Urinary bladder (tissue), 4 donors: ENCODE data around the gene TNIP1. TPM values are rescaled to one million over a fixed set of nuclear protein-coding genes. Genes with fewer than 3 reads are reported as not detected.
A peak's percentile ranks its signal among the peaks of the same experiment; 100 is the strongest.

Experiments used
- DNase-seq: peaks from one replicate; pipeline ENCODE4 v3.0.0-alpha.2; 2015; ENCODE audit errors: extremely low spot score
- H3K27ac ChIP-seq: one replicate; pipeline ENCODE4 v1.5.1; 2013; ENCODE audit warnings: low read depth, mild to moderate bottlenecking, moderate library complexity
- H3K36me3 ChIP-seq: one replicate; pipeline ENCODE4 v1.6.1; 2013; ENCODE audit warnings: mild to moderate bottlenecking, moderate library complexity; ENCODE audit not compliant: insufficient read depth
- H3K4me1 ChIP-seq: one replicate; pipeline ENCODE4 v1.6.1; 2013; ENCODE audit warnings: mild to moderate bottlenecking, moderate library complexity; ENCODE audit not compliant: insufficient read depth
- H3K4me3 ChIP-seq: one replicate; pipeline ENCODE4 v1.5.1; 2013; ENCODE audit warnings: low read depth, low read length
- WGBS: extraction: QIAGEN DNeasy Blood & Tissue Kit; methylation state at CpG from one replicate; pipeline ENCODE4 v1.1.7; 2013; 5-methylcytosine and 5-hydroxymethylcytosine counted together
- polyA plus RNA-seq: library from polyadenylated mRNA; stranded (reverse); fragments of 200-250 nt; gene quantifications from one replicate; pipeline ENCODE4 v1.2.3, GENCODE V29; 2013
- total RNA-seq: library from RNA; depleted of rRNA; stranded (reverse); fragments of >200 nt; gene quantifications from one replicate; pipeline ENCODE4 v1.2.3, GENCODE V29; 2014
- donor health status: healthy with polysubstance abuse.
- donor health status: healthy.

The TNIP1 gene
- total and polyA plus RNA-seq, 2 donors, result 32.4 to 69.3 TPM

DNA sequence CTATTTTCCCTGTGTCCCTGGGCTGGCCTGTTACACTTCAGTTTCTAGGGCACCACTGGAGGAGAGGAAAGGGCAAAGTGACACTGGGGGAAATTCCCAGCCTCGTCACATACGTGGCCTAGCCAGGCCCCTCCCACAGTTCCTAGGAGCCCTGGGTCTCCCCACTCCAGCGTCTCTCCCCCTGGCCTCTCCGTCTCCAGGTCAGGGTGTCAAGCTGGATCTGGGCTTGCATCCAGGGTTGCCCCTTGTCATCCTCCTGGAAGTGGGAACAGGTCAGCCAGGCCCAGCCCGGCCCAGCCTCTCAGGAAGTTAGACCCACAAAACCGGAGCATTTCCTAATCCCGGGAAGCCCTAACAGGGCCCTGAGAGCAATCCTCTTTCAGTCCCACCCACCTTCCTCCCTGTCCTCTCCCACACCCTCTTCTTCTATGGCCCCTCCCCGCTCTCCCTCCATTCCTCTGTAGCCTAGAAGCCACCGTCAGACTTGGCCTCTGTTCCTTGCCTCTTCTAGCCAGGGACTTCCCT is 4.7 kb upstream of the TNIP1 start:
- no peak for DNase-seq
- Histone ChIP-seq H3K4me3 (no peak overlapping the region), H3K36me3 (no peaks in the 10 kb centered on the region), H3K4me1 (no peaks in the 10 kb centered on the region), H3K27ac (no peak overlapping the region)
- WGBS, result 31% methylated on average over 9 of the region's 9 CpGs

DNA sequence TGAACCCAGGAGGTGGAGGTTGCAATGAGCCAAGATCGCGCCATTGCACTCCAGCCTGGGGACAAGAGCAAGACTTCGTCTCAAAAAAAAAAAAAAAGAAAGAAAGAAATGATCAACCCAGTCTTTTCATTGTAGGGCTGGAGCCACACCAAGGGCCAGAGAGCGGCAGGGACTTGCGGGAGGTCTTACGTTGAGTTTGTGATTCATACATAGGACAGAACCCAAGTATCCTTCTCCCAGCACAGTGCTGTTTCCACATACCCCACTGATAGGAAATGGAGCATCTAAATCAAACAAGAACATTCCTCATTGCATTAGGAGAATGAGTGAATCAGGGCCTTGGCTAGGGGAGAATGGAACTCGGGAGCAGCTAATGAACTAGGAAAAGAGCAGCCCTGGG is 3.5 kb upstream of the TNIP1 start:
- H3K4me1 ChIP-seq, result no peaks in the 10 kb centered on the region
- no peak for DNase-seq
- H3K27ac ChIP-seq, result no peak overlapping the region
- H3K4me3 ChIP-seq, result no peak overlapping the region
- H3K36me3 ChIP-seq, result no peaks in the 10 kb centered on the region
- WGBS, result 97% methylated on average over 7 of the region's 7 CpGs

DNA sequence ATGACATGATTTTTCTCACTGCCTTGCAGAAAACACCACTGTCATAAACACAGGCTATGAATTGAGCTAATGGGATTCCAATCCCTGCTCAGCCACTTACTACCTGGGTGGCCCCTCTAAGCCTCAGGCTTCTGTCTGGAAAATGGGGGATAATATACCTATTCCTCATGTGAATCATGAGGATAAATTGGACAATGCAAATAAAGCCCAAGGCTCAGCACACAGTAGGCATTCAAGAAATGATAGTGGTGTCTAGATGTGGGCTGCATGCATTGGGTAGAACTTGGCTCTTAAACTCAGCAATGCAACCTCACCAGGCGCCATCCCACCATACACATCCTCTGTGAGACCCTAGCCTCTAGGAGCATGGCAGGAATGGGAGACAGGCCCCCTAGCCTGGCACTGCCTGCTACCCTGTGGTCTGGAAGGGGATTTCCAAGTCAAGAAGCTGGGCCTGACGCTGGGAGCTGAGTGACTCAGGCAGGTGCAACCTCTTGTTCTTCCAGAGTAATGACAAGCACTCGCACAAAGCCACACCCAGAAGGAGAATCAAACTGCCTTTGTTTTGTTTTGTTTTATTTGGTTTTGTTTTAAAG is 2.3 kb upstream of the TNIP1 start:
- Histone ChIP-seq H3K4me1 (no peaks in the 10 kb centered on the region), H3K27ac (no peak overlapping the region), H3K36me3 (peaks cover 1% of the 10 kb centered on the region), H3K4me3 (no peak overlapping the region)
- WGBS, result 82% methylated on average over 3 of the region's 3 CpGs
- no peak for DNase-seq

DNA sequence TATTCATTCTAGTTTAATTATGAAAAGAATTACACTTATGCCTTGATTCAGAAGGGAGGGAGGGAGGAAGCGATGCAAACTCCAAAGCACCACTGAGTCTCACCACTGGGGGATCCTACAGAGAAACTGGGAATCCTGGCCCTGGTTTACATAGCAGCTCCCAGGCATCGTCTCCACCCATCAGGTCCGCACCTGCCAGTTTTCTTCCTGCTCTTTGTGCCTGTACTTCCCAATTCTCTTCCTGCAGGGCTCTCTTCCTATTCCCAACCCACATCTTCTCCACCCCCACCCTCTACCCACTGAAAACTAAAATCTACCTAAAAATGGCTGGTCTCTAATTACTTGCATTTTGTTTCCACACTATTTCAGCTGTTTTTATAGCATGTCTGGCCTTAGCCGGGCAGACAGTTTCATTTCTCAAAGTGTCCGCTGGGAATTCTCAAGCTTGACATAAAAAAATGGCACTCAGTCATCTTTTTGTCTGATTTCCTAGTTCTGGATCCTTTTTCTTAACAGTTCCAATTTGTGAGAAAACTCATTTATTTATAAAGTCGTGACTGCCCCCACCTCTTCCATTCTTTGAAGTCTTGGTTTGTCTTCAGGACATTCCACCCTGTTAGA is 1.6 kb upstream of the TNIP1 start:
- no peaks in the 10 kb centered on the region for H3K4me1 ChIP-seq
- DNase-seq, result no peak
- no peak overlapping the region for H3K4me3 ChIP-seq
- 78% methylated on average over 6 of the region's 6 CpGs for WGBS
- peak overlapping the region; percentile 25 for H3K27ac ChIP-seq
- H3K36me3 ChIP-seq, result peaks cover 1% of the 10 kb centered on the region

DNA sequence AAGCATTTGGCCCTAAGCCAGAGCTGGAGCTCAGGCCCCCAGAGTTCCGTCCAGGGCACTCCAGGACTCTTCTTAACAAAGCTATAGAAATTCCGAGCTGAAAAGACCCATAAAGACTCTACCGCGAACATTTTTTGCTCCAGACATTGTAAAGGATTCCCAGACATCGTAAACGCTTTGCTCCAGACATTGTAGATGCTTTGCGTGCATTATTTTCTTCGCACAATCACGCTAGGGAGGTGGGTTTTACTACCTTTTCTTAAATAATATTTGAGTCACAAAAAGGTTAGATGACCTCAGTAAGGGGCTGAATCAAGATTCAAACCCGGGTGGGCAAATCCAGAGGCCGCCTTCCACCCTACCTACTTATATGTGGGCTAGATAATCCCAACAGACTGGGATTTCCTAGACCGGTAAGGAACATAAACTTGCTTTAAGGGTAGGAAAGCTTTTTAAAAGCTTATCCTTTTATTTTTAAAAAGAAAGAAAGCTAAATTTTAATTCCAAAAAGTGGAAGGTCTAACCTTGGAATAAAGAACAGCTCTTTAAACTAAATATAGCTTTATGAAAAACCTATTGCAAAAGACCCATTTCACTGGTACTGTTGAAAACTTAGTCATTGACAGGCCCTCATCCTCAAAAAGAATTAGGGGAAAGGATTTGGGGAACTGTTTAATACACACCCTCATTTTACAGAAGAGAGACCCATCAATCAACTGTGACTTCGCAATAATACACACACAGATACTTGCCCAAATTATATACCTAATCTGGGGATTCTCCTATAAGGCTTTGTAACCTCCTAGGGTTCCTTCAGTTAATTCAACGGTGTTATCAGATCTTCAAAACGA is 822 bp upstream of the TNIP1 start:
- DNase-seq, result peak; percentile 86
- peaks cover 1% of the 10 kb centered on the region for H3K36me3 ChIP-seq
- peak overlapping the region; percentile 70 for H3K4me3 ChIP-seq
- no peaks in the 10 kb centered on the region for H3K4me1 ChIP-seq
- H3K27ac ChIP-seq, result peak overlapping the region; percentile 99
- WGBS, result 15% methylated on average over 15 of the region's 15 CpGs

DNA sequence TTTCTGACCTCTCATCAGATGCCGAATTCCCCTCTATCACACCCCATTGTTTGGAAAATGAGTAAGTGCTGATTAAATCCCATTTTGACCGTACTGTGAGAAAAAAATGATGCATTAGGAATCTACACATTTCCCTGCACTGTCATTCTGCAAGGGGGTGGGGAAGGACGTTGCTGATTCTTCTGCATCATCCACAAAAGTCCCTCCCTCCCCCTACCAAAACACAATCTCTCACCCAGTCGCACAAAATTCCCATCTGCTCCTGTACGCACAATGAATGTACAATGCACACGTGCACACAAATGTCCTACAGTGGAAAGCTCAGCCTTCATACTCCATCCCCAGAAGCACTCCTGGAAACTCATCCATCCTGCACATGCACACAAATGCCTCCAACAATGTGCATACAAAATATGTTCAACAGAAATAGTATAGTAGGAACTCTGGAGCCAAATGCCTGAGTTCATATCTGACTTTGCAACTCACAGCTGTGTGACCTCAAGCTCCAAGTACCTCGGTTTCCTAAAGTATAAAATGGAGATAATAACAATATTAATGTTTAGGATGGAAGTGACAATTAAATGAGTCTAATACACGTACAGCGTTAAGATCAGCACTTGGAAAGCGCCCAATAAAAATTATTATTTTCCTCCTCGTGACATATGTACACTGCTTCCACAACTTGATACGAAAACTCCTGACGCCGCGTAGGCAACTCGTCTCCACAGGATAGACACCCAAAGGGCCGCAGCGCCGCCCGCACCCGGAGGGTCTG is 809 bp downstream of the TNIP1 start:
- Histone ChIP-seq H3K4me1 (no peaks in the 10 kb centered on the region), H3K36me3 (peaks cover 1% of the 10 kb centered on the region), H3K27ac (peak overlapping the region; percentile 99), H3K4me3 (peak overlapping the region; percentile 70)
- 7% methylated on average over 21 of the region's 21 CpGs for WGBS
- DNase-seq, result no peak

DNA sequence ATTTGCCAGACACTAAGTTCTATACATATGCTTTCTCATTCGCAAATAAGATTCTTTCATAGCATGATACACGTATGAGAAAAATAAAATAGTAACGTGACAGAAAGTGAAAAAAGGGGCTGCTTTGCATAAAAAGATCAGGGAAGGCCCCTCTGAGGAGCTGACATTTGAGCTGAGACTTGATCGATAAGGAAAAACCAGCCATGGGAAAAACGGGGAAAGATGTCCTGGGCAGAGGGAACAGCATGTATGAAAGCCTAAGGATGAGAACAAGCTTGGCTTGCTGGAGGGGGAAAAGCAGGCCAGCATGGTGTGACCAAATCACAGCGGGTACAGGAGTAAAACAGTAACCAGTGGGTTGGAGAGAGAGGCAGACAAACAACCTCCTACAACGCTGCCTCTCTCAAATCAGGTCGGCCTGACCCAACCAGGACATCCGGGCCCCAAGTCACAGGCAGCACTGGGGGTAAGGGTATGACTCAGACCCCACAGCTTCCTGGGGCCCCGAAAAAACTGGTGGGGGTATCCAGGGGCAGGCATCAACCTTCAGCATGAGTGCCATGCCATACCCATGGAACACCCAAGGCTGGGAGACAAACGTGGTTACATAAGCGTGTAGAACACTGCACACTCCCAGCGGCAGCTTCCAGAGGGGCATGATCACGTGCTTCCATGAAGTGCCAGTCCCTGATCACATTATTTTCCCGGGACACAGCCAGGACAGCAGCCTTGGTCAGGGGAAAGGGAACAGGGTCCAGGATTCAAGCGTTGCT is 2.2 kb downstream of the TNIP1 start:
- Histone ChIP-seq H3K4me1 (no peaks in the 10 kb centered on the region), H3K36me3 (peaks cover 1% of the 10 kb centered on the region), H3K4me3 (no peak overlapping the region), H3K27ac (no peak overlapping the region)
- WGBS, result 81% methylated on average over 16 of the region's 16 CpGs
- no peak for DNase-seq

DNA sequence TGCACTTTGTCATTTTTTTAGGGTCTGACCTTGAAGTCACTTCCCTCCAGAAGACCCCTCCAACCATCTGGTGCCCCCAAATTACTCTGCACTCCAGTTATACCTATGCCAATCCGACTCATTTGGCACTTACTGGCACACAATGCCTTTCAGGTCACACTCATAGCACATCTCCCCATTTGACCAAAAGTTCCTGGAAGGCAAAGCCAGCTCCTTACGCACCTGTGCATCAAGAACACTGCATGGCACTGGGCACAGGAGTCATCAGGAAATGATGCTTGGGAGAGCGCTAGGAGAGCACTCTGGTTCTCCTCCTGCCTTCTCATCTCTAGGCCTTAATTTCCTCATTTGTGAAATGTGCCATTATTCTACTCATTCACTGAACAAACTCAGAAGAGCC is 2.9 kb downstream of the TNIP1 start:
- H3K4me3 ChIP-seq, result no peak overlapping the region

DNA sequence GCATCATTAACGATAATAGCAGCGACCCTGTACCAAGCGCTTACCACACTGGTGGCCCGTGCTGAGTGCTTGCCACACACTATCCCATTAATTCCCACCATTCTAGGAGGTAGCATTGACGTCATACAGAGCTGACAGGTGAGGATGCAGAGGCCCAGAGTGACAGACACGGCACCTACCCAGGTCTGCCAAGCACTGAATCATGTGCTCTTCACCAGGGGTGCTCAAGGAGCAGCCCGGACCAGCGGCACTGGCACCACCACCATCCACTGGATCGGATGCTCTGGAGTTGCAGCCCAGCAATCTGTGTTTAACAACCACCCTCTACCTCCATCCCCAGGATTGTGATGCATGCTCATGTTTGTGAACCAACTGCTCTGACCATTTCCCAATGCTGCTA is 3.4 kb downstream of the TNIP1 start:
- Histone ChIP-seq H3K36me3 (peaks cover 1% of the 10 kb centered on the region), H3K4me1 (no peaks in the 10 kb centered on the region), H3K27ac (no peak overlapping the region), H3K4me3 (no peak overlapping the region)
- WGBS, result 97% methylated on average over 9 of the region's 9 CpGs
- DNase-seq, result no peak

More for the DNA sequence above, 2.9 kb downstream of the TNIP1 start:
- DNase-seq, result no peak
- Histone ChIP-seq H3K4me1 (no peaks in the 10 kb centered on the region), H3K36me3 (peaks cover 1% of the 10 kb centered on the region), H3K27ac (no peak overlapping the region)
- 93% methylated on average over 3 of the region's 3 CpGs for WGBS

DNA sequence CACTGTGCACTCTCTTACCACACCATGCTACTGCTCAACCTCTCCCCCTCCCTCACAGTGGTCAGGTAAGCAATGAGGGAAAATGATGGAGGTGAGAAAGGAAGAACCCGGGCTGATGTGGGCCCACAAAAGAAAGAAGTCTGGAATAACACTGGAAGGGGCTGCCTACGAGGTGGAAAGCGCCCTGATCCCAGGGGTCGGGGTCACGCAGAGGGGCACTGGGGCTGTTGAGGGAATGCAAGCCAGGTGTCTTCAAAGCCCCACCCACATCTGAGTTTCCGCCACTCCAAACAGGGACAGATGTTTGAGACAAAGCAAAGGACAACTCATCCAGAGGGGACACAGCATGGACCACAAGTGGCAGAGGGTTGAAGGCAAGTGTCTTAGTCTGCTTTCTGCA is 4.2 kb downstream of the TNIP1 start:
- H3K4me1 ChIP-seq, result no peaks in the 10 kb centered on the region
- H3K4me3 ChIP-seq, result no peak overlapping the region
- no peak overlapping the region for H3K27ac ChIP-seq
- no peak for DNase-seq
- WGBS, result 94% methylated on average over 6 of the region's 6 CpGs
- H3K36me3 ChIP-seq, result peaks cover 1% of the 10 kb centered on the region

DNA sequence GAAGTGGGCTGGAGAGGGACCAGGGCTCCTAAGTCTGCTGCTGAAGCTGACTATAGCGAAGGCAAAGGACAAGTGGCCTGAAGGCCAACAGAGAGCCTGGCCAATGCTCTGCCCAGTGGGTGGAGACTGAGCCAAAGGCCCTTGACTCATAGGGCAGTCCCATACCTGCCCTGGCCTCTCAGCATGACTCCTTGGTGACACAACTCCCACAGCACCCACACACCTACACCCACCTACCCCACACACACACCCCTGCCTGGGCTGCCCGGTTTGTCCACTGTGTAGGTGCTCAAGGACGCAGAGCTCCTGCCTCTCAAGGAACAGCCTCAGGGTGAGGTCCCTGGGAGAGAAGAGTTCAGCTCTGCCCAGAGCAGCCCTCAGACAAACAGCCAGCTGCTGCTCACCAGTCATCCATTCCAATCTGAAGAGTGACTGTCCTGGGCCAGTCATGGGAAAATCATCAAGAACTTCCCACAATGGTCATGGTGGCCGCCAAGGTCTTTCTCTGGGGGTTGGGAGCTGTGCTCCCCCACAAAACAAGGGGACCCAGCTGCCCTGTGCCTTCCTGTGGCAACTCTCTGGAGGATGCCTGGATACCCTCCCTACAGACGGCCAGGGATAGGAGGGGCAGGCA is 5.0 kb downstream of the TNIP1 start:
- 90% methylated on average over 5 of the region's 5 CpGs for WGBS
- Histone ChIP-seq H3K4me1 (no peaks in the 10 kb centered on the region), H3K4me3 (no peak overlapping the region), H3K36me3 (peaks cover 1% of the 10 kb centered on the region), H3K27ac (no peak overlapping the region)
- no peak for DNase-seq

DNA sequence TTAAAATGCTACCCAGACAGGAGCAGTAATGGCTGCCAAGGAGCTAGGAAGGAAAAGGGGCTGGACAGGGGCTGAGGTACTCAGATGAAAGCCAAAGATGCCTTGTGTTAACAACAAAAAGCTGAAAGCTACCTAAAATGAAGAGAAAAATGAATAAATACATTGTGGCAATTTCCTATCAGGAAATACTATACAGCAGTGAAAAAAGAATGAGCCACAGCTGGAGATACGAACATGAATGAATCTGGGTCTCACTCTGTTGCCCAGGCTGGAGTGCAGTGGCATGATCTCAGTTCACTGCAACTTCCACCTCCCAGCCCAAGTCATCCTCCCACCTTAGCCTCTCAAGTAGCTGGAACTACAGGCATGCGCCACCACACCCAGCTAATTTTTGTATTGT is 6.3 kb downstream of the TNIP1 start:
- no peak for DNase-seq
- no peak overlapping the region for H3K27ac ChIP-seq
- no peaks in the 10 kb centered on the region for H3K4me1 ChIP-seq
- peaks cover 1% of the 10 kb centered on the region for H3K36me3 ChIP-seq
- 100% methylated on average over 2 of the region's 2 CpGs for WGBS
- H3K4me3 ChIP-seq, result no peak overlapping the region
